SK-N-MC (cell line): Measurements from ENCODE around the gene ZC3H7B.

Experiments used
- EZH2 ChIP-seq: fragments of 200-600 bp; sonication (generic); IDR thresholded peaks from one replicate; pipeline ENCODE4 v1.6.1; 2017; ENCODE audit warnings: antibody characterized with exemption
- FOXP2 ChIP-seq: optimal IDR thresholded peaks from 2 replicates; pipeline ENCODE3; 2011; ENCODE audit warnings: mild to moderate bottlenecking, moderate library complexity; ENCODE audit not compliant: insufficient read depth; ENCODE audit errors: extremely low read length, control extremely low read depth
- POLR2AphosphoS5 ChIP-seq: IDR thresholded peaks from 2 replicates; pipeline ENCODE4 v1.6.1; 2012; ENCODE audit warnings: mild to moderate bottlenecking, low read depth, low read length, borderline replicate concordance

GRCh38 chr22:41382098-41382578, 80.8 kb downstream of the ZC3H7B start:
- TF ChIP-seq POLR2AphosphoS5 (no peak), EZH2 (no peak), FOXP2 (no peak)
